Stomach (tissue), 9 donors: ENCODE results near the gene TBATA. TPM values are rescaled to one million over a fixed set of nuclear protein-coding genes. Genes with fewer than 3 reads are reported as not detected.

Source experiments
- DNase-seq, 2 donors: peaks; one replicate each; pipeline versions ENCODE4 v3.0.0 to v3.0.0-alpha.2; 2013 to 2019
- H3K27ac ChIP-seq, 5 donors: fragments of 200-600 bp in 4 of 5; sonication (generic) in 4 of 5; one replicate each; pipeline ENCODE4 v1.5.1; 2013 to 2019; ENCODE audit warnings: mild to moderate bottlenecking in 1 of 5, moderate library complexity in 1 of 5
- H3K27me3 ChIP-seq, 3 donors: fragments of 200-600 bp; sonication (generic); one replicate each; pipeline ENCODE4 v1.5.1; 2017 to 2019; ENCODE audit warnings: mixed run types in 1 of 3
- H3K36me3 ChIP-seq, 4 donors: fragments of 200-600 bp; sonication (generic); 1 replicate in 3 of 4; 2 replicates in 1 of 4; pipeline ENCODE4 v1.5.1; 2016 to 2019
- H3K4me1 ChIP-seq, 4 donors: fragments of 200-600 bp; sonication (generic); one replicate each; pipeline ENCODE4 v1.5.1; 2016 to 2019
- H3K4me3 ChIP-seq, 4 donors: fragments of 200-600 bp; sonication (generic) in 3 of 4; one replicate each; pipeline ENCODE4 v1.5.1; 2016 to 2019; ENCODE audit warnings: mild to moderate bottlenecking in 1 of 4
- H3K9me3 ChIP-seq, 4 donors: fragments of 200-600 bp; sonication (generic); one replicate each; pipeline ENCODE4 v1.5.1; 2016 to 2019
- CTCF ChIP-seq, 7 experiments: fragments of 450-650 bp in 4 of 7; fragments of 200-600 bp in 3 of 7; sonication (generic) in 3 of 7; IDR thresholded peaks; one replicate each; pipeline ENCODE4 v1.5.1; 2016 to 2019; ENCODE audit warnings: antibody characterized with exemption in 7 of 7, control low read depth in 2 of 7, mild to moderate bottlenecking in 1 of 7
- EP300 ChIP-seq: sonication (generic); formaldehyde crosslinking; IDR thresholded peaks from one replicate; pipeline ENCODE4 v1.6.1; 2017; ENCODE audit warnings: antibody characterized with exemption
- POLR2A ChIP-seq, 4 donors: fragments of 450-650 bp; IDR thresholded peaks; one replicate each; pipeline ENCODE4 v1.6.1; 2016; ENCODE audit warnings: antibody characterized with exemption in 4 of 4, control low read depth in 2 of 4, mild to moderate bottlenecking in 1 of 4, moderate library complexity in 1 of 4
- POLR2AphosphoS5 ChIP-seq, 3 donors: sonication (generic); formaldehyde crosslinking; IDR thresholded peaks; one replicate each; pipeline ENCODE4 v1.6.1; 2016; ENCODE audit warnings: antibody characterized with exemption in 3 of 3
- WGBS, 5 donors: extraction: QIAGEN DNeasy Blood & Tissue Kit in 3 of 5; methylation state at CpG; one replicate each; pipeline versions ENCODE4 v1.1.5 to v1.1.7; 2013 to 2018; 5-methylcytosine and 5-hydroxymethylcytosine counted together
- intact Hi-C: fragments of 100-400 bp; cut with DNase I; formaldehyde crosslinking; loops from one replicate; pipeline ENCODE4 v1.15.1; 2023; ENCODE audit warnings: low total_unique reads
- polyA plus RNA-seq, 3 donors: library from polyadenylated mRNA; stranded (reverse); fragments of 200-250 nt; gene quantifications; one replicate each; pipeline ENCODE4 v1.2.3, GENCODE V29; 2013
- total RNA-seq, 5 donors: library from RNA; depleted of rRNA; stranded (reverse); fragments of >200 nt; gene quantifications; one replicate each; pipeline versions ENCODE4 v1.1.0 to v1.2.3, GENCODE V29; 2014 to 2016
- donor health status: healthy with polysubstance abuse.
- donor health status: Bipolar disorder and iron deficiency.
- donor health status: healthy.

Gene TBATA
- total and polyA plus RNA-seq, 8 donors: not detected

- no peaks in the 10 kb centered on the region for H3K36me3 ChIP-seq
- no peaks in the 10 kb centered on the region for H3K9me3 ChIP-seq
- 87 to 99% (median 95%) methylated on average over 7 to 10 of the region's 10 CpGs for WGBS, 5 donors
- no peaks in the 10 kb centered on the region for H3K27me3 ChIP-seq
- intact Hi-C loops: loop anchor here (10.0 kb wide), 1 partner anchor 295 kb away; no protein-coding TSS in a partner anchor
- TF ChIP-seq CTCF (IDR thresholded peaks at IDR 0.05) (no peak), POLR2AphosphoS5 (IDR thresholded peaks at IDR 0.05) (no peak), EP300 (no peak), POLR2A (IDR thresholded peaks at IDR 0.05) (no peak)
- H3K4me1 ChIP-seq: no peaks in the 10 kb centered on the region
- no peak for DNase-seq
- H3K4me3 ChIP-seq: no peak overlapping the region
- H3K27ac ChIP-seq: no peak overlapping the region
Observed at GRCh38 chr10:70749756-70750155, 35.4 kb downstream of the TBATA start.

- no peak overlapping the region for H3K4me3 ChIP-seq
- H3K27me3 ChIP-seq: no peaks in the 10 kb centered on the region
- intact Hi-C loops: no loop called here
- TF ChIP-seq CTCF (IDR thresholded peaks at IDR 0.05) (no peak), POLR2A (IDR thresholded peaks at IDR 0.05) (no peak), POLR2AphosphoS5 (IDR thresholded peaks at IDR 0.05) (no peak), EP300 (no peak)
- no peak for DNase-seq
- H3K4me1 ChIP-seq: no peaks in the 10 kb centered on the region
- H3K36me3 ChIP-seq: no peaks in the 10 kb centered on the region
- 91 to 97% (median 94%) methylated on average over 4 to 10 of the region's 10 CpGs for WGBS, 5 donors
- no peaks in the 10 kb centered on the region for H3K9me3 ChIP-seq
- H3K27ac ChIP-seq: no peak overlapping the region
Observed at GRCh38 chr10:70748801-70749573, 36.2 kb downstream of the TBATA start.

- no peaks in the 10 kb centered on the region for H3K27me3 ChIP-seq
- 86 to 100% (median 92%) methylated on average over 3 of the region's 3 CpGs for WGBS, 5 donors
- H3K4me1 ChIP-seq: peaks cover 0 to 5% (median 4%) of the 10 kb centered on the region in 4 donors
- no peak for DNase-seq
- H3K9me3 ChIP-seq: no peaks in the 10 kb centered on the region
- H3K36me3 ChIP-seq: no peaks in the 10 kb centered on the region
- H3K4me3 ChIP-seq: no peak overlapping the region
- TF ChIP-seq POLR2AphosphoS5 (IDR thresholded peaks at IDR 0.05) (no peak), CTCF (IDR thresholded peaks at IDR 0.05) (no peak), POLR2A (IDR thresholded peaks at IDR 0.05) (no peak), EP300 (no peak)
- no peak overlapping the region for H3K27ac ChIP-seq
- intact Hi-C loops: no loop called here
Observed at GRCh38 chr10:70748305-70748704, 36.9 kb downstream of the TBATA start.

- TF ChIP-seq CTCF (IDR thresholded peaks at IDR 0.05) (no peak), POLR2A (IDR thresholded peaks at IDR 0.05) (no peak), EP300 (no peak), POLR2AphosphoS5 (IDR thresholded peaks at IDR 0.05) (no peak)
- Histone ChIP-seq H3K9me3 (no peaks in the 10 kb centered on the region), H3K27ac (no peak overlapping the region), H3K27me3 (no peaks in the 10 kb centered on the region), H3K4me1 (peaks cover 5 to 14% (median 12%) of the 10 kb centered on the region in 4 donors), H3K36me3 (no peaks in the 10 kb centered on the region), H3K4me3 (no peak overlapping the region)
- WGBS, 5 donors: 76 to 82% (median 82%) methylated on average over 14 to 15 of the region's 15 CpGs
- no peak for DNase-seq
- intact Hi-C loops: no loop called here
Observed at GRCh38 chr10:70747192-70747965, 37.8 kb downstream of the TBATA start.
